ENCODE results near the gene GPC3.

The GPC3 gene

GRCh38 chrX:133674726-133675470, 310.5 kb downstream of the GPC3 start:
- no peak for DNase-seq

DNA sequence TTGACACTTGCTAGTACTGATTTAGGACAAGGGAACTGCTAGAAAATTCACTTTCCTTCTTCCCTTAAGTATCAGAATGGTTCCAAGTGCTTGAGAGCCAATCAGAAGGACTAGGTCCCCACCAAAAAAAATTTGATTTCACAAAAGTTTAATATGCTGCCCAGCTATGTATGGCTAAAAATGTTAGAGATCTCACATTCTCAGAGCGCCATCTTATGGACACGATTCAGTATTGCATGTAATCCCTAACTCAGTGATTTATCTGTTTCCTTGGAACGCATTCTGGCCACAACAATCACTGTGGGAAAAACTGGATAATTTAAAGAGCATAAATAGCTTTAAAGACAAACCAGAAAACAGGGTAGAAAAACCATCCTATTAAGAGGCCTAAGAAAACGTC, 315.0 kb downstream of the GPC3 start:
- DNase-seq, result peak; percentile 25

DNA sequence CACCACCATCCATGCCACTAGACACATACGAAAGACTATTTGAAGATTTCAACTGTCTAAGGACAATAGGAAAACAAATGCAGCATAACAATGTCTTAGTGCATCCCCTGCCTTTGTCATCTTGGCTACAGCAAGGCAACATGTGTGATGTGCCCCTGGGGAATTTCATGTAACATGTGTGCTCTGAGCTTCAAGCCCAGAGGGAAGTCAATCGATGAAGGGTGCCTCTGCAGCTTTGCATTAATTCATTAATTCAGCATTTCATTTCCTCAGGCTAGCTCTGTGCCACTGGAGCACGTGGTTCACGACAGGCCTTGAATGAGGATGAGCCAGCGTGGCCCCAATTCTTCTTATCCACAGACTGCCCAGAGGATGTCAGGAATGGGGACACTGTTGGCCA, 316.2 kb downstream of the GPC3 start:
- DNase-seq, result no peak

- DNase-seq, result no peak
These were observed 317.0 kb downstream of the GPC3 start for GRCh38 chrX:133668225-133668931.

GRCh38 chrX:133666256-133666655, 319.1 kb downstream of the GPC3 start:
- no peak for DNase-seq

DNA sequence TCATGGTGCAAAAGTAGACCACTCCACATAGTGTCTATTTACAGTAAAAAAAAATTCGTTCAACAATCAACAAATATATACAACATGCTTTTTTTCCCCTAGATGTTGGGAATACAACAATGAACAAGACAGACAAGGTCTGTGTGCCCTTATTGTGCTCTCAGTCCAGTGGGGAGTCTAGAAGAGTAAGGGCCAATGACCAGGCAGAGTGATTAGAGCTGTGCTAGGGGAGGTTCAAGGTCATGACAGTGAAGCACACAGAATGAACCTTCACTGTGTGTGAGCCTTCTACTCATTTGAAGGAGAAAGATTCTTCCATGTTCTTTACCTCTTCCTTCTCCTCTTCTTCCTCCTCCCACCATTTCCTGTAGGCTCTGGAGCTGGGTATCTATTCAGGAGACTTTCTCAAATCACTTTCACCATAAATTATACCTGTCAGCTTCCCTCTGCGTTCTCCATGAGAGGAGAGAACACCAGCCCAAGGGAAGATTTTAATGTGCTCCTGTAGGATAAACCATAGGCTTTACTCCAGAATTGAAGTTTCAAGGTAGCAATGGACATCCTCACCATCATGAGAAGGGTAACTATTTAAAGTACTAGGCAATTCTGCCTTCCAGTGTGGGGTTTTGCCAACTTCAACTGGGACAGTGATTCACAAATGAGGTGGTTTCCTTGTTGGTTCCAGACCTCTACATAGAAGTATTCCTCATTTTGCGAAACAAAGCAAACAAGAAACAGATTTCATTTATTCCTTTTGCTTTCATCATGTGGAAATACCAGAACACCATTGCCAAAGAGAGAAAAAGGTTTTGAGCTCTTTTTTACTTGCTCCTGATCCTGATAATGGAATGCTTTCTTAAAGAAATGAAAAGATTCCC, 323.2 kb downstream of the GPC3 start:
- no peak for DNase-seq

GRCh38 chrX:133660281-133660680, 325.1 kb downstream of the GPC3 start:
- no peak for DNase-seq

- no peak for DNase-seq
These were observed 327.0 kb downstream of the GPC3 start for GRCh38 chrX:133658293-133658911.

- no peak for DNase-seq
These were observed 329.8 kb downstream of the GPC3 start for GRCh38 chrX:133655275-133656265.

DNA sequence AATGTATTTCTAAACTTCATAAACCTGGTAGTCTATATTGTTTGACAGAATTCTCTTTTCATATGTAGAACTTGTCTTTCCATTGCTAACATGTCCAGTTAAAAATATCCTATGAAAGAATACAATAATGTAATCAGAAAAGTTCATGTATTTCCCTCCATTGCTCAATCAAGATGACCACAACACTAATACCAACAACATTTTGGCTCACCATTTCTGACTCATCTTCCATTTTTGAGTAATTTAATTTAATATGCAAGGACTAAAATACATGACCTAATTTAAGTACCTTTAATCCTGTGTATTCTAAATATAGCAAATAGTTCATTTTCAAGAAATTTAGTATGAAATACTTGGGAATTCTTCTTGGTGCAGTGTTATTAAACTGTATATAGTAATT, 330.6 kb downstream of the GPC3 start:
- DNase-seq, result no peak

- DNase-seq, result no peak
These were observed 332.0 kb downstream of the GPC3 start for GRCh38 chrX:133653358-133653757.

DNA sequence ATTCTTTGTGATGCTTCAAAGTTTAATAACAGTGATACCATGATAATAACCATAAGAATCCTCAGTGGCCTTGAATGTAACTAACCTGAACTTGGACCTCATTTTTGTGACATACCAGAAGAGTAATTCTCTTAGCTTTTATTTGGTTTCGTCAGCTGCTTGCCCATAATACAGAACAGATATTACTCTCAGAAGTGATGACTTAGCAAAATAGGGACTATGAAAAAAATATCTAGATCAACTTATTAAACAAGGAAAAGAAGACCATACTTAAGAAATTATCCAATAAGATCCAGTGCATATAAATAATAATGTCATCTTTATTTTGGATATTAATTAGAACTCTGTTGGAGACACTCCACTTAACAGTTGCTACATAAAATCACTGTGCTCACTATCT, 333.2 kb downstream of the GPC3 start:
- no peak for DNase-seq

GRCh38 chrX:133650239-133650638, 335.2 kb downstream of the GPC3 start:
- no peak for DNase-seq

DNA sequence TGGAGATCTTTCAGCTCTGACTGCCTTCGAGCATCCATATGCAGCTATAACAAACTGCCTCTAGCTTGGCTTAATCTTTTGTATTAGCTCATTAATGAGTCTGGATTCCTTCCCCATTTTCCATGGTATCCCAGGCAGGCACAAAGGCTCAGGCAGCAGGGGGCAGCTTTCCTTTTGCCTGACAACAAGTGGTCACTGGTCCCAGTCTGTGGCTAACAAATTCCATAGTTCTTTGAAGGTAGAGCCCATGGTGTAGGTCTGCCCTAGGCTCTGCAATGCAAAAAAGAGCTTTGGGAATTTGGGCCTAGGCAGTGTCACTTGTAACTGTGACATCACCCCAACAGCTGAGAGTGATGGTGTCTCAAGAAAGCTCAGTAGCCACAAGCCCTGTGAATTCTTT, 335.7 kb downstream of the GPC3 start:
- DNase-seq, result no peak

DNA sequence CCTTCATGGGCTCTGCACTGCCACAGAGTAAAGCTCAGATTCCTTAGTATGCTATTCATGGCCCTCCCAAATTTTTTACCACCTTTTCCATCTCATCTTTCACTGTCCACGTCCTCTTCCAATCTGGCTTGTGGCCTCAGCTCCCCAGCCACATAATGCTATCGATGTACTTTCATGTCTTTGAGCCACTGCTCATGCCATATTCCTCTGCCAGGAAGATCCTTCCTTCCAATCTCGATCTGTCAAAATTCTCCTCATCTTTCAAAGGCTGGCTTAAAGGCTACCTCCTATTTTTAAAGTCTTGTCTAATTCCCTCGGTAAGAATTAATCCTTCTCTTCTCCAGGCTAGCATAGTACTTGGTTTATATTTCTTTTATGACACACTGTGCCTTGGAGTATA, 336.8 kb downstream of the GPC3 start:
- no peak for DNase-seq

- no peak for DNase-seq
These were observed 338.7 kb downstream of the GPC3 start for GRCh38 chrX:133646719-133647116.

DNA sequence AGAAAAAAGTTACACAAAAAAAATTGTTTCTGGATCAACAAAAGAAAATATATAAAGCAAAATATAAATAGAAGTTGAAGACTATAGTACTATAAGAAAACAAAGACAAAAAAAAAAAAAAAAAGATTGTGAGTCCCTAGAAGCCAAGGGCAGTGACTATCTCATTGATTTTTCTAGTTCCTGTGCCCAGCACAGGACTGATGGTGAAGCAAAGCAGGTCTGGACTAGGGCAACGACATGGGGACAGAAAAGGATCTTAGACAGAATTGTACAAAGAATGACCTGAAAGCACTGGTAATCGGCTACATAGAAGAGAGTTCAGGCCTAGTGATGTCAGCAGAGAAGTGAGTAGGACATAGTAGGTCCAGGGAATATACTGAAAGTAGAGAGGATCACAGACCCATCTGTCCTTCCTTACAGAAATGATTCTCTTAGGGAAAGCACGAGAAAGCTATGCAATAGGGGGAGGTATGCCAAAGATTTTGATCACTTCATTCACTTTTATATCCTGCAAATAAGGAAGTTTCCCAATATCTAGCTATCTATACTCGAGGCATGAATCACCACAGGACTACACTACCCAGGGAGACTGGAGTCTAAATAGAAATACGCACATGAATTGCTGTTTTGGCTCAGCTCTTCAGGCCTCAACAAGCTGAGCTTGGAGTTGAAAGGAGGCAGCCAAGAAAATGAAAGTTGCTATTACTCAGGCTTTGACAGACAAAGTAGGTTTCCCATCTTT, 339.2 kb downstream of the GPC3 start:
- no peak for DNase-seq

GRCh38 chrX:133645256-133645655, 340.1 kb downstream of the GPC3 start:
- no peak for DNase-seq

DNA sequence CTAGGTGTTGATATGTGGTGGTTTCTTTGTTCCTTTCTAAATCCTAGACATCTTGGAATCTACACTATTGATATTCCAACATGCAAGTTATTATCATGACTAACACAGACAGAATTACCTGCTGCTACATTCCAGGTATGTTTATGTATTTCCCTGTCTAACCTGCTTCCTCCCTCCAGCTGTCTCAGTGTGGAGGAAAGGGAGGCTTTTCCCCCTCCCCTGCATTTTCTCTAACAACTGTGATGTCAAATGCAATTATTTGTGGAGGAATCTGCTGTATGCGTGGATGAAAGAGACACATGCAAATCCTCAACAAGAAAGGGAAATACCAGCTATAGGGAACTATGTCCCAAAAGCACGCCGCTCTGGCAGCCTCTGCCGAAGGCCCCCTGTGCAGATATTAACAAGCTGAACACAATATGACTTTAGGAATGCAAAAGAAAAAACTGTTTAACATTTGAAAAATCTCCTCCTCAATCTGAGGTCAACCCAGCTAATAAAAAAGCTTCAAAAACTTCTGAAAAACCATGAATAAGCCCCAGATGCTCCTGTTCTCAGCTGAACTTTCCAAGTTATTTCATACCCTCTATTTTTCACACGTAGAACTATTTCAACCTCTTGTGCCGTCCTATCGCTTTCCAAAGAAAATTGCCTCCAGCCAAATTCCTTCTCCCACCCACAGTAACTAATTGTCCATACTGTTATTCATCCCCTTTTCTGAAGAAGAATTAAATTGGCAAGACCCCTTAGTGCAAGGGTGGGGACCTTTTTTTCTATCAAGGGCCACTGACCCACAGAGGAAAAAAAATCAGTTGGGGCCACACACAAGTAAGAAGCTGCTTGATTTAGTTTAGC, 345.0 kb downstream of the GPC3 start:
- DNase-seq, result no peak

GRCh38 chrX:133639726-133640125, 345.7 kb downstream of the GPC3 start:
- no peak for DNase-seq

Data from RPMI8226 (cell line).